A549 treated with Mapracorat at 1 μM for 4 hours (cell line): ENCODE data around the gene NMNAT3. TPM values are rescaled to one million over a fixed set of nuclear protein-coding genes. Genes with fewer than 3 reads are reported as not detected.

Source experiments
- total RNA-seq: library from RNA; stranded (reverse); fragments of 200-300 nt; extraction: Qiagen RNA extraction; gene quantifications from 5 replicates; pipeline ENCODE4 v1.2.3, GENCODE V29; 2022

The NMNAT3 gene
- 1.1 to 2.0 TPM (median 1.6 TPM) in 5 replicates for total RNA-seq

GRCh38 chr3:139677388-139678155, at the start of gene NMNAT3:
NMNAT3 (minus strand) TSS chr3:139677972; CDS start chr3:139627724, 50,248 bp downstream.

Other genes starting within 250 kb of the NMNAT3 start
- not detected in 5 replicates for gene RBP2, start 201.5 kb downstream of the NMNAT3 start, total RNA-seq
- gene RBP1, start 138.2 kb downstream of the NMNAT3 start, total RNA-seq: 2.3 to 5.6 TPM (median 4.1 TPM) in 5 replicates